GM21367 (cell line): Measurements from ENCODE around the gene RGS17.
"Not testable (repeated sequence)": the region's sequence is repeated elsewhere in the genome, so short reads cannot be mapped to it uniquely, and the experiment has no call there.

Experiments
- ATAC-seq: cut with Tn5 transposase; IDR thresholded peaks from one replicate; pipeline ENCODE4 v1.9.1; 2021; ENCODE audit not compliant: unreplicated experiment

The RGS17 gene

DNA sequence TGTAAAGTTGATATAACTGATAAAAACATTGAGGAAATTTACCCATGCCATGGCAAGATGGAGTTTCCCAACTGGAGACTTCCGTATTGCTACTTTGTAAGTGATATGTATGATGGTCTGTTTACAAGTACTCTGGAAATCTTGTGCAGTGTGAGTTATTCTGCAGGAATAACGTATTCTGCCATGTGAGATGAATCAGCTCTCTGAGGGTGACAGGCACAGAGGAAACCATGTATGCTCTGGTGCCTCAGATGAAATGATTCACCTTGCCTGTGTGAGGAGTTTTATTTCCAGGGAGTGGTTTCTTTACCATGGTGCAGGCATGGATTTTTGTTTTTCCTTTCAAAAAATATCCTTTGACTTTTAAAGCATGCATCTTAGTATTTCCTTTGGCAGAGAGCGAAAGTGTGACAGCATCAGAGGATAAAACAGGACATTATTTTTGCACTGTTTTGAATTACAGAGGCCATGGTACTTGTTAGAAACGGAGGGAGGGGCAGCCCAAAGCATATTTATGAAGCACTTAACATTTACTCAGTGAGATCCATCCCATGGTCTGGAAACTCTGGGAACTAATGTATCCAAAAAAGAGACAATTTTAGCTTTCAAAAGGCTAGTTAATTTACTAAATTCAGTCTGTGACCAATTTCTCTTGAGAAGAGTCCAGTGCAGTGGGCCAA is 92.6 kb downstream of the RGS17 start:
- ATAC-seq, result no peak

GRCh38 chr6:153034139-153034538 is 96.9 kb downstream of the RGS17 start:
- no peak for ATAC-seq

DNA sequence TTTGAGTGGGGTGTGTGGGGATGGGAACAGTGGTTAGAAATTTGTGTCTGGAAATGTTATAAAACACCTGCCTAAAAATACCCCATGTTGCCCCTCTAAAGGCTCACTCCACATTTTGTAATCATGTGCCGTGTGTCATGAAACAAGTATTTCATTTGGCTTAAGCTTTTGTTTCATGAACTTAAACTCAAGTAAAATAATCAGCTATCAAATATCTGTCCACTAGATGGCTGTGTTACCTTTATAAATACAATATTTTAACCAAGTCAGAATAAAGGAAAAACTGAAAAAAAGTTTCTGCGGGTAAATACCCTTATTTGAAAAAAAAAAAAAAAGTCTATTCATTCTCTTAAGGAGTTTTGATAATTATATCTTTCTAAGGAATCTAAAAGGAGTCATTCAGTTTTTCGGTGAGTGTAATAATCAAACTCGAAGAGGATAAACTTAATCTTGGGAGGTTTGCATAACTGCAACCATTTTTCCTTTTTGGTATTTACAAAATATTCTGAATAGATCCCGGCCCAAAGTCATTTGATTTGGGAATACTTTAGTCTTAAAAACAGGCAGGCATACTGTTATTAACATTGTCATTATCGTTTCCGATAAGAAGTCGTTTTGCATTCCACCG is 98.7 kb downstream of the RGS17 start:
- no peak for ATAC-seq

DNA sequence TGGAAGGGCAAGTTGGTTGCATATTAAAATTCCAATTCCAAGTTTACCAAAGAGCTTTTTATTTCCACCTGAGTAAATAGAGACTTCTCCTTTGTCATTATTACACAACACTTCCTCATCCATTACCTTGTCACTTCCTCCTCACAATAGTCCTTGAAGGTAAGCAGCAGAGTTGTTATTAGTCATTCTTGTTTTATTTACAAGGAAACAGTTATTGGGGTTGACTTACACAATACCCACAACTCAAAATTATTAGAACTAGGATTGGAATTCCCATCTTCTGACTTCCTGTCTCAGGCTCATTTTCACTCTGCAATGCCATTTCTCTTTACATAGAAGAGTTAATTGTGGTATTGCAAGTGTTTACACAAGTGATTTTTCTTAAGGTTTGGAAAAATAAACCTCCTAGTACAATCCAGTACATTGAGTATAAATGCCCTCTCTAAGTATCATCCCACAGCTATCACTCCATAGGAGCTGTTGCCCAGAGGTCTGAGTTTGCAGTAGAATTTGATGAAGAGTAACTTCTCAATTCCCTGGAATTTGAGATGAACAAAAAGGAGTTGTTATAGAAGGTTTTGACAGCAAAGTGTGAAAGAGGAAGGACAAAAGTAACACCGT is 99.6 kb downstream of the RGS17 start:
- no peak for ATAC-seq

GRCh38 chr6:153028963-153029362 is 102.1 kb downstream of the RGS17 start:
- no peak for ATAC-seq

GRCh38 chr6:153028286-153028685 is 102.8 kb downstream of the RGS17 start:
- ATAC-seq, result no peak

GRCh38 chr6:153027480-153027879 is 103.6 kb downstream of the RGS17 start:
- no peak for ATAC-seq

DNA sequence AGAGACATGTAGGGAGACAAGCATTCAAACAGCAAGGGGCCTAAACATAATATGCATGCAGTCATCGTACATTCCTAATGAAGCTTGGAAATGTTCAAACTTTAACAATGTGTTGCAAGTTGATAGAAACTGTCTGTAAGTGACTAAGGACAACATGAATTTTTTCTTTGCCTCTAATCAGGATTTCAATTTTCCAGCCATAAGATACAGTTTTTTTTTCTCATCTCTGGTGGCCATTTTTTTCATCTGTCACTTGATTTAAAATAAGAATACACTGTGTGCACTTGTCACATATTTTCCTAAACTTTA is 106.4 kb downstream of the RGS17 start:
- ATAC-seq, result no peak

DNA sequence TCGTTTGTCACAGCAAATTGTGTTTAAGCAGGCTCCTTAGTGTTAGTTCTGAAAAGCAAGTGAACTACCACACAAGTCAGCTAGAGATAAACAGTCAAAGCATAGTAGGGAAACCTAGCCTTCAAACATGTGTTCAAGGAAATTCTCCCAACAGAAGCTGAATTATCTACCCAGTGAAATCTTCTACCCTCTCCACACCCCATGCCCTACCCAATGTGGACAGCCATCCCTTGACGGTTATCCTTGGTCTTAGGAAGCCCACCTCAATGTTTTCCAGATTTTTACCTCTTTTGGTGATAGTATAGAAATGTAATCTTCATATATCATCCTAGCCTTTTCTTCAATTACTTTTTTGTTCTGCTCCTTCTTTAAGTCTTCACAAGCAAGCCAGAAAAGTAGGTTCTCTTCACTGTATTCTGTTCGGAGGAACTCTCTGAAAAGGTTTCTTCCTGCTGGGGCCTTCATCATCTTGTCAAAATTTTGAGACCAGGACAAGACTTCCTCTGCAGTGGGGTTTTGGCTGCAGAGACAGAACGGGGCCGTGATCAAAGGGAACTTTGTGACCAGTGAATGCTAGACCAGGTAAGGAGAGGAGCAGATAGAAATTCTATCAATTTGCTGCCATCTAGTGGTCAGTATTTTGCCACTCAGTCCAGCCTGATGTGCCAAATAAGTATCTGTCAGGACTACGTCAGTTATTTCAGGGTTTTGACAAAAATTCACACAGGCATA is 106.9 kb downstream of the RGS17 start:
- ATAC-seq, result peak; percentile 99

DNA sequence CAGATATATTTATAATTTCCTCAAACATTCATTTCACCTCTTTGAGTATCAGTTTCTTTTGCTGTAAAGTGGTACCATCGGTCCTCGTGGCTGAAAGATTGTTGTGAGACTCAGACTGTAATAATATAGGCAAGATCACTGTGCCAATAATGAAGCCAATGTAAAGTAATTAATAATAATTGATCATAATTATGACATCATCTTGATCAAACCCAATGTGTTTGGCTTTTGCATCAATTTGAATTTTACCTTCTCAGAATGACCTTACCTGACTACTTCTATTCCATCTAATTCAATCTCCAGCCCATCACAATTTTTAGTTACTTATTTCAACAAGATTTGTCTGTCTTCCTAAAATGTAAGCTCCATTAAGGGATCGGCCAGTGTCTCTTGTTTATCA is 112.7 kb downstream of the RGS17 start:
- no peak for ATAC-seq

DNA sequence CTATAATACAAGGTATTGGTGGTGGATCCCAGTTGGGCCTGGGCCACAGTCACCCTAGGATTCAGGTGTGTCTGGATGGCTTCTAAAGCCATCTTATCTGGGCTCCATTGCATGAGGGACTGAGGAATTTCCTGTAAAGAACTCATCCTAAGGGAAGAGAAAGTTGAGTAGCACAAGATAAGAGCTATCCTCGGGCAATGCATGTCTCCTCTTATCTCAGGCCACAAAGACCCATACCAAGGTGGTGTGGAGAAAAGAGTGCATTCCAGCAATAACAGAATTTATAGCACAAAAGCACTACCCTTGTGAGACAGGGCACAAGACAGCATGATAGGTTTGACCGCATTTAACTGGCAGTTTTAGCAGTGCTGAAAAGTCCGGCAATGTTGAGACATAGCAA is 114.2 kb downstream of the RGS17 start:
- no peak for ATAC-seq

- no peak for ATAC-seq
These were observed 115.9 kb downstream of the RGS17 start for GRCh38 chr6:153015094-153015640.

DNA sequence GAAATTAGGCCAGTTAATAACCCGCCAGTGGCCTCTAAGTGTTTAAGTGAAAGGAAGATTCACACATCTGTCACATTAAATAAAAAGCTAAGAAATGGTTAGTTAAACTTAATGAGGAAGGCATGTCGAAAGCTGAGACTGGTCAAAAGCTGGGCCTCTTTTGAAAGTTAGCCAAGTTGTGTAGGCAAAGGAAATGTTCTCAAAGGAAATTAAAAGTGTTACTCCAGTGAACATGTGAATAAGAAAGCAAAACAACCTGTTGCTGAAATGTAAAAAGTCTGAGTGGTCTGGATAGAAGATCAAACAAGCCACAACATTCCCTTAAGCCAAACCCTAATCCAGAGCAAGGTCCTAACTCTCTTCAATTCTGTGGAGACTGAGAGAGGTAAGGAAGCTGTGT is 117.6 kb downstream of the RGS17 start:
- ATAC-seq, result no peak

DNA sequence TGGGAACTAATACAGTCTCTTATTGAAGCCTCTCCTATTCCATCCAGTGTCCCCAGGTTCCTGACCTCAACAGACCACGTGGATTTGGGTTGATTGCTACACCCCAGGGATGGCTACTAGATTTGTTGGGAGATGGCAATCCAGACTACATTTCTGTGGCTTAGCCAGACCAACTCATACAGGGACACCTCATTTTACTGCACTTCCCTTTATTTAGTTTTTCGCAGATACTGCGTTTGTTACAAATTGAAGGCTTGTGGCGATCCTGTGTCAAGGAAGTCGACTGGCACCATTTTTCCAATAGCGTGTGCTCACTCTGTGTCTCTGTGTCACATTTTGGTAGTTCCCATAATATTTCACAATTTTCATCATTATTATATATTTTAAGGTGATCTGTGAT is 118.2 kb downstream of the RGS17 start:
- no peak for ATAC-seq

- ATAC-seq, result peak; percentile 0
These were observed 127.8 kb downstream of the RGS17 start for GRCh38 chr6:153003366-153003690.

- peak; percentile 91 for ATAC-seq
These were observed 128.3 kb downstream of the RGS17 start, which contains the start of gene MTRF1L for GRCh38 chr6:153002613-153003365. Gene MTRF1L, minus strand, starts transcription at chr6:153002709. Its CDS starts 24 bp downstream, at chr6:153002685.

DNA sequence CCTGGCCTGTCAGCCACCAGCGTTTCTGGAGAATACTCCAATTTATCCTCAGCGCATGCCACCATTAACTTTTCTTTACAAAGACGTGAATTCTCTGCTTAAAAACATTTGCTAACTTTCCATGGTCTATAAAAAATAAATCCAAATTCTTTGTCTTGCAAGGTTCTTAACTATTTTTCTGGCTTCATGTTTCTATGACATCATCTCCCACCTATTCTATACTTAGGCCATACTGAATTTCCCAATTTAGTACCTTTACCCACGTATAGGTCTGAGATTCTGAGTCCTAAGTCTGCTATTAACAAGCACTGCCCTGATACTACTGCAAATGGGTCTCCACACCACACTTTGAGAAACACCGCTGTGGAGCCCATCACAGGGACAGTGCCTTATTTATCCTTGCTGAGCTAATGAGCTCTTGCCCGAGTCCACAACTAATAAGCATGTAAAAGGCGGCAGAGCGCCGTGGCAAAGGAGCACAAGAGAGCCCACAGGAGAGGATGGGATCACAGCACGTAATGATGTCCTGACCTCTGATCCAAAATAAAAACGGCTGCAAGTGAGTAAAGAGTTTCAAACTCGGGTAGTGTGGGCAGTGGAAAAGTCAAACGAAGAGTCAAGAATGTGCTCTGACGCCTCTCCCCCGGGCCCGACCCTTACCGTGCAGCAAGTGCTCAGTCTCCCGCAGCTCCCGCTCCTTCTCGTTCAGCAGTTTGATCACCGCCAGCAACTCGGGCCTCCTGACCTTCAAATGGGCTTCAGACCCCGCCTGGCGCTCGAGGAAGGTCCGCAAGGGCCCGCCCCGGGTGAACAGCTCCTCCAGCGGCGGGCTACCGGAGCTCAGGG is 129.1 kb downstream of the RGS17 start:
- ATAC-seq, result peak; percentile 17

GRCh38 chr6:153000790-153001189 is 130.3 kb downstream of the RGS17 start:
- not testable (repeated sequence) for ATAC-seq

DNA sequence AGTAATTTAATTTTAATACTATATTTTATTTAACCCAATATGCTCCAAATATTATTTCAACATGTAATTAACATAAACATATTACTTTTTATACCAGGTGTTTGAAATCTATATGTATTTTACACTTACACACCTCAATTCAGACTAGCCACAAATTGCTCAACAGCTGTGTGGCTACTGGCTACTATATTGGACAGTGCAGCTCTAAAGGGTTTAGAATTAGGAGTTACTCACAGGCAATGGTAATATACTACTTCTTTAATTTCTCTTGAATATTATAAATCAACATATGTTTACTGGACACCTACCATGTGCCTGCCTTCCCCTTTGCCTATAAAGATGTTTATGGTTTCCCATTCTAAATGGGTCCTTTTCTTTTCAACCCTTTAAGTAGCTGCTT is 130.8 kb downstream of the RGS17 start:
- no peak for ATAC-seq

GRCh38 chr6:152999538-152999937 is 131.5 kb downstream of the RGS17 start:
- ATAC-seq, result not testable (repeated sequence)
